Hematopoietic multipotent progenitor cell (in vitro differentiated cells): ENCODE measurements around the gene MYBPH. TPM values are rescaled to one million over a fixed set of nuclear protein-coding genes. Genes with fewer than 3 reads are reported as not detected.
A peak's percentile ranks its signal among the peaks of the same experiment; 100 is the strongest.

Source experiments
- DNase-seq, 3 donors: peaks; one replicate each; pipeline ENCODE4 v3.0.0-alpha.2; 2011 to 2015; ENCODE audit warnings: low read depth in 2 of 3, low spot score in 2 of 3
- total RNA-seq: library from RNA; depleted of rRNA; stranded (reverse); fragments of >200 nt; gene quantifications from one replicate; pipeline ENCODE4 v1.2.3, GENCODE V29; 2012

MYBPH gene
- not detected for total RNA-seq

GRCh38 chr1:203175237-203175826, at the start of gene MYBPH:
Gene MYBPH, minus strand, starts transcription at chr1:203175826. Its CDS starts 71 bp downstream, at chr1:203175755.
- DNase-seq = no peak

DNA sequence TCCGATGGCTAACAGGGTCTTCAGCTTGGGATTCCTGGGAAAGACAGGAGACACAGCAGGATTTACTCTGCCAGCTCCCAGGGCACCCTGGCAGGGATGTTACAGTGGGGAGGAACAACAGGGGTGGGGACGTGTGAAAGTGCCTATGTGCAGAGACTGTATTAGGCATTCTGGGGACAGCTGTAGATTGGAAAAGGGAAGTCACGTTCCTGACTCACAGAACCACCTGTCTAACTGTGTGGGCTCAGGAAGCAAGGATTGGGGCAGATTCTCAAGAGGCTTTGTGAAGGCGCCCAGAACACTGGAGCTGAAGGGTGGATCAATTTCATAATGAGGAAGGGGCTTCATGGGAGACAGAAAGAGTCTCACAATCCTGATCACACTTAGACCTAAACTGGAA, 49.4 kb upstream of the MYBPH start:
- DNase-seq = peak in 2 of 3 donors; percentile 18 to 21

DNA sequence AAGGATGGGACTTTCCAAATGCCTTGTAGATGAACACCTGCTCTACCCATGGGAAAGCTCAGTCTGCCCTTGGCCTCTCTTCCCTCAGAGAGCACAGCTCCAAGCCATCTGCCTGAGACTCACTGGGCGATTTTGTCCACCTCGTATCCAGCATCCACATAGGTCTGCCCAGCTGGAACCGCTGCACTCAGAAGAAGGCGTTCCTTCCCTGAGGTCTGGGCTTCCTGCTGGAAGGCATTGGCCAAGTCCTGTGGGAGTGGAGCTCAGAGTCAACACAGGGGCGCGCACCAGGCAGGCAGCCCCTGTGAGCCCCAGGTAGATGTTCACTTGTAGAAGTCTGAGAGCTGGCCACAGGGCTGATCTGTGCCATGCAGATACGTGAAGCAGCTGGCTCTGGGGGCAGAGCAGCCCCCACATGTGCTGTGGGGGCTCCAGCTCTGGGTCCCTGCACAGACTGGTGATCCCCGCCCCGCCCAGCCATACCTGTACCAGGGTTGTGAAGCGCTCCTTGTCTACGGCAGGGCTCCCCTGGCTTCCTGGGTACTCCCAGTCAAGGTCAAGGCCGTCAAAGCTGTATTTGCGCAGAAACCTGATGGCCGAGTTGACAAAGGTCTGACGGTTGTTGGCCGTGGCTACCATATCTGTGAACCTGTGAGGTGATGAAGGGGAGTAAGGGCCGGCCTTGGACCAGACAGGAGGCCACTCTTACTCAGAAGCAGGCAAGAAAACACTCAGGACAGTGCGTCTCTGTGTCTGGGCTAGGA, 47.6 kb upstream of the MYBPH start:
- no peak for DNase-seq

DNA sequence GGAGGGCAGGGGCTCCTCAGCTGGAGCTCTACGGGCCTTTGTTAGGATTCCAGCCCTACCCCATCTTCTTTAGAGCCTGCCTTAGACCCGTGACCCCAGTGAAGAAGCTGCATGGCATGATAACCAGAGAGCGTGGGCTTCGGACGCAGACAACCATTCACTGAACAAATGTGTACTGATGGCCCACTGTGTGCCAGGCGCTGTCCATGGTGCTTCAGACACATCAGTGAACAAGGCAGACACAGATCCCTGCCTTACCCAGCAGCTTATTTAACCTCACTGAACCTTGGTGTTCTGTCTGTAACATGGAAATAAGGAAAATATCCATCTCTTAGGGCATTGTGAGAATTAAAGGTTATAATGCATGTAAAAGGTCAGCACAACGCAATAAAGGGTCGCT, 44.3 kb upstream of the MYBPH start:
- no peak for DNase-seq

DNA sequence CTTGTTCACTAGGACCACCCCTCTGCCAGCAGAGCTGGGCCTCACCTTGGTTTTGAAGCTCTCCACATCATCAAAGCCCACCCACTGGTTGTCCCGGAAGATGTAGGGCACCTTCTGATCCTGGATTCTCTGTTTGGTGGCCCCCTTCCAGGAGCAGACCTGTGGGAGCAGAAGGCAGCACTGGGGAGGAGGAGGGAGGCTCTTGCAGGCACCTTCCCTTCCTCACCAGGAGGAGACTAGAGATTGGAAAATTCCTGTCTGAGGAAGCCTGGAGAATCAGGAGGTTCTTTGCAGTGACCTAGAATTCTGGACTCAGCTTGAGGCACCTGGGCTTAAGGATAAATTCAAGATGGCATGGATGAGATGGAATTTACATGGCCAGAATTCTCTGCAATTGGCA, 43.5 kb upstream of the MYBPH start:
- DNase-seq = no peak

DNA sequence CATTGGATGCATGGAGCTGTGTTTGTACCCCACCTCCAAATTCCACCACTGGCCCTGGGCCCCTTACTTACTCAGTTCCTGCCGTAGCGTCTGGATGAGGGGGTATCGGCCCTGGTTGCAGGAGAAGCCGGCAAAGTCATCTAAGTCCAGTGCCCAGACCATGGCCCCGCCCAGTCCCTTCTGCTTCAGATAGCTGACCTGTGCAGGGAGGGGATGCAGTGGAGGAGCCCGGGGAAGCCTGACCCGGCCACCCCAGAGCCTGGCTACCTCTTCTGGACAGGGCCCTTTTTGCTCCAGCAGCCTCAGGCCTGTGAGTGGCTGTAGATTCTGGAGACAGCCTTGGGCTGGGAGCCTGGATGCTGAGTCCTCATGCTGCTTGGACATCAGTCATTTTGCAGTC, 42.0 kb upstream of the MYBPH start:
- DNase-seq = no peak

DNA sequence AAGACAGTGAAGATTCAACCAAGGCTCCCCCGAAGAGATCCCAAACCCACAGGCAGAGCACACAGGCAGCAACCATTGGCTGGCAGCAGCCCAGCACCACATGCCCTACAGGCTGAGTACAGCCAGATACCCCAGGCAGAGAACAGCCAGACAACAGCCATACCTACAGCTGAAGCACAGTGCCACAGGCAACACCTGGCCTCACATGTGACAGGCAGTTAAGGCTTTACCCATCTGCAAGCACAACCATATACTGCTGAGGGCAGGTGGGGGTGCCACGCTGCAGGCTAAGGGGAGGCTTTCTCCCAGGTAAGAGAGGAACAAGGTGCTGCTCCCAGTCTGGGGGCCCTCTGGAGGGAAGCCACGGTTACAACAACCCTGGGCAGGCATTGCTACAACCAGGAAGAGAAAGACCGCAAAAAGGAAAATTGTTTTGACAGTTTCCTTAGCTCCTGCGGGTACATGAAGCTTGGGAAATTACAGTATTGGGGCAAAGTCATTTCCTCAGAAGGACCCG, 41.6 kb upstream of the MYBPH start:
- peak in 2 of 3 donors; percentile 35 to 36 for DNase-seq

GRCh38 chr1:203216274-203217138, 40.9 kb upstream of the MYBPH start:
- peak; percentile 29 to 82 (median 63) for DNase-seq

- DNase-seq = no peak
Measured at GRCh38 chr1:203215573-203215972, 39.9 kb upstream of the MYBPH start.

DNA sequence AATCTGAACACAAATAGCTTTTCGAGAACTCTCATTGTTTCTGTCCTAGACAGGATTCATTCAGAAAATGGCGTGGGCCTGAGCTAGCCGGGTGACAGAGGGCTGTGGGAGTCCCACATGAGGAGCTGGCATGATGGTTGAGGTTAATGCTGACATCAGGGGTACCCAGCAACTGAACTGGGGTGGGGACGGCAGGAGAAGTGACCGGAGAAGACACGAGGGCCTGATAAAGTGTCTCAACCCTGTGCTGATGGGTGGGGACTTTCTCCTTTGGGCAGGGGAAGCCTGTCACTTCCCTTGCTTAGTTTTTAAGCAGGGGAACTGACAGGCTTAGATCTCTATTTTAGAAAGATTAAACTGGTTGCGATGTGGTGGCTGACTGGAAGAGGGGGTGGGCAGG, 39.2 kb upstream of the MYBPH start:
- peak in 2 of 3 donors; percentile 8 to 35 for DNase-seq

DNA sequence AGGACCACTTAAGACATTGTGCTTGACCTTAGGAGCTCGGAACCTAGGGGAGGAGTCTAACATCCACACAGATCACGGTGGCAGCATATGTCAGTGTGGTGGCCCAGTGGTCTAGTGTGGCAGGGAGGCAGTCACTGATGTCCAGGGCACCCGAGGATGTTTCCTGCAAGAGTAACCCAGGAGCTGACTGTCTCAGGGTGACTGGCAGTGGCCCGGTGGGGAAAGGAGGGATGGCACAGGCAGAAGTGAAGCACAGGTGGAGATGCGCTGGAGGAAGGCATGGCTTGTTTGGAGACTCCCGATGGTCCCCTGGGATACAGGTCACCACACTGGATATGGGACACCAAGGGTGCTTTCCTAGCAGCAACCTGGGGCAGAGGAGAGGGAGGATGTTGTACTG, 37.5 kb upstream of the MYBPH start:
- no peak for DNase-seq

DNA sequence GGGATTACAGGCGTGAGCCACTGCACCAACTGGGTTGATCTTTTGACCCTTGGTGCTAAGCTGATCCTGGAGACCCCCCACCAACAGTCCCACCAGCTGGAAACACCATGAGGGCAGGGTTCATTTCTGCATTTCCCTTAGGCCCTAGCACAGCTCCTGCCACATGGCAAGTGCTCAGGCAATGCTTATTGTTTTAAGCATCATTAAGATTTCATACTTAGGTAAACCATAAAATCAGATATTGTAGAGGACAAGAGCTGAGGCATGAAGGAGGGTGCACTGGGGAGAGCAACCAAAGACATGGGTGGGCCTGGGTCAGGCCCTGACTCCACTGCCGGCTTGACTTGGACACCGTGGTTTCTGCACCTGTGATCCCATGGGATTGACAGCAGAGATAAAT, 36.2 kb upstream of the MYBPH start:
- DNase-seq = no peak

- no peak for DNase-seq
Measured at GRCh38 chr1:203210988-203211387, 35.4 kb upstream of the MYBPH start.

DNA sequence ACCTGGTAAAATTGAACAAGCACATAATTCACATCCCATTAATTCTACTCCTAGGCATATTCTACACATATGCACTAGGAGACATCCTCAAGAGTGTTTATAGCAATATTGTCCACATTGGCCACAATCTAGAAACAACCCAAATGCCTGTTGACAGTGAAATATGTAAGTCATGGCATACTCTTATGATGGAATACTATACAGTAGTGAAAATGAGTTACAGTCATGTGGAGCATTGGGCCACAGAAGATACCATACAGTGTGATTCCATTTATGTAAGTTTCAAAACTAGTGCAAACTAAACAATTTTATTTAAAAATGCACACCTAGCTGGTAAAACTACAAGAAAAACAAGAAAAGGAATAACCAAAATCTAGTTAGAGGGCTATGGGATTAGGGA, 34.7 kb upstream of the MYBPH start:
- no peak for DNase-seq

- no peak for DNase-seq
Measured at GRCh38 chr1:203208181-203208580, 32.6 kb upstream of the MYBPH start.

DNA sequence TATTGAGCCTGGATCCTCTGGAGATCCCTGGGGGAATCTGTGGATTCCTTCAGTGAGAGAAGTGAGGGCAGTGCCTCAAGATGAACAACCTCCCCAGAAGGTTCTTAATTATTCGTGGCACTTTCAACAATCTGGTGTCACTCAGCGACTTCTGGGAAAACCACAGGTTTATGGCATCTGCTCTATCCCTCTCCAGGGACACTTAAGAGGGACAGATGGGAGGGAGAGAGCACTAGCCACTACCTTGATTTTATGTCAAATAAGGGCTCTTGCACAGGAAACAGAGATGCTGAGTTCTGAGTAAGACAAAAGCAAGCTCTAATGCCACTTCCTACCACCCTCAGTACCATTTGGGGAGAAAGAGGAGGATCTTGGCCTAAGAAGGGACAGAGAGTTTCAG, 32.1 kb upstream of the MYBPH start:
- DNase-seq = no peak

DNA sequence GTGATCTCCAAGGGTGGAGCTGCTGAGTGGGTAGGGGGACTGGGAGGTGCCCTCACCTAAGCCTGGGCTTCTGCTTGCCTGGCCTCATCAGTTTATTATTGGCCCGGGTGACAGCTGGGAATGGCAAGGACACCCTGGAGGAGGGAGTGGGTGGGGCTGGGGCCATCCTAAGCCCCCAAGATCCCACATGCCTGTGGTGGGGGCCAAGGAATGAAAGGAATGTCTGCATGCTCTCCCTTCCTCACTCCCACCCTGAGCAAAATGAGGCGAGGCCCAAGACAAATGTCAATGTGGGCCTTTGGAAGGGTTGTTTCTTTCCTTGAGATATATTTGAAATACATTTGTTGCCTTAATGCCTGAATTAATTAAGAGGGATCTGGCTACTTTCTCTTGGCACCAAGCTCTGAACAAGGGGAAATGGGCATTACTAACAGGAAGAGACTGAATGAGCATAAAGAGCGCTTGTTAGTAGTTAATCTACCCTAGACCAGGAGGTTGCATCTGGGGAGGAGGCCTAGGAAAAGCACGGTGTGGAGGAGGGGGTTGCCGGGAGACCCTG, 30.6 kb upstream of the MYBPH start:
- no peak for DNase-seq

- DNase-seq = no peak
Measured at GRCh38 chr1:203204756-203205155, 29.1 kb upstream of the MYBPH start.

DNA sequence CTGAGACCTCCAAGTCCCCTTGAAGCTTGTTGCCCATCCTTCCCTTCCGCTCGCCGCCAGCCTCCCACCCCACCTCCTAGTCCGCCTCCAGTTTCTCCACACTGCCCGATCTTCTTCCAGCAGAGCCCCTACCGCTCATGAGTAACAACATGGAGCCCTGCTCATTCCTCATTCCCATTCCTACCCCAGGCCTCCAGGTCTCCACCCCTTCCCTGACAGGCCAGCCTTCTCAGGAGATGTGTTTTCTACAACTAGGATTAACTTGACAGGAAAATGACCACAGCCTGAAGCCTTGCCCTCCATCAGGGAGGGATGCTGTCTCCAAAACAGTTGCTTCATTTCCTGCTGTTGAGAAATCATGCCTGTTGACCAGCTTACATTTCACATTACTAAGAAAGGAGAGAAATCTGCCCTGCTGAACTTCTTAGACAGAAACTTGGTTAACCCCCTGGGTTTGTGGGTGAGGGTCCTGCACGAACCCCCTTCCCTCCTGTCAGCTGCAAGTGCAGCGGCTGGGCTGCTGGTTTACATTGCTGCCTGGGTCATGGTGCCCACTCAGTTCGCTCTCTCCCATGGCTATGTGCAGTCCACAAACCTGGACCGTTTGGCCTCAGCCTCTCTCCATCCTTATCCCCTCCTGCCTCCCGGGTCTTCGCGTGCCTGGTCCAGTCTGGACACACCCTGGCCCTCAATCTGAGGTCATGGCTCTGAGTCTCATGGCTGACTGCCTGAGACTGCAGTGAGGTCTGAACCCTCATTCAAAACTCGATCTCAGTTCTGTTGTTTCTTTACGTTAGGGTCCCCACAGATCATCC, 27.0 kb upstream of the MYBPH start:
- DNase-seq = no peak

- DNase-seq = no peak
Measured at GRCh38 chr1:203201516-203202205, 26.0 kb upstream of the MYBPH start.
